KOPT-K1 (cell line): ENCODE measurements around the gene CENPU.
"Not testable (repeated sequence)": the region's sequence is repeated elsewhere in the genome, so short reads cannot be mapped to it uniquely, and the experiment has no call there.

Experiments used
- H3K27ac ChIP-seq: fragments of 200-600 bp; sonication (generic); 2 replicates; pipeline ENCODE4 v1.5.1; 2016; ENCODE audit warnings: antibody characterized with exemption, mild to moderate bottlenecking, low read depth, low read length; ENCODE audit not compliant: poor library complexity, severe bottlenecking
- H3K36me3 ChIP-seq: fragments of 200-600 bp; sonication (generic); 2 replicates; pipeline ENCODE4 v1.5.1; 2017; ENCODE audit warnings: antibody characterized with exemption, mild to moderate bottlenecking, low read length, moderate library complexity; ENCODE audit not compliant: insufficient read depth
- H3K9me3 ChIP-seq: fragments of 200-600 bp; sonication (generic); 2 replicates; pipeline ENCODE4 v1.5.1; 2017; ENCODE audit warnings: antibody characterized with exemption, low read length, mild to moderate bottlenecking; ENCODE audit not compliant: insufficient read depth, poor library complexity, severe bottlenecking

The CENPU gene

GRCh38 chr4:184762100-184762499 lies 28.2 kb upstream of the CENPU start:
- Histone ChIP-seq H3K27ac (peak overlapping the region; percentile 84), H3K9me3 (no peaks in the 10 kb centered on the region), H3K36me3 (0 out of 2 replicates have a peak, but pooled peaks cover 9% of the 10 kb centered on the region)

- Histone ChIP-seq H3K27ac (no peak overlapping the region), H3K36me3 (0 out of 2 replicates have a peak, but pooled peaks cover 9% of the 10 kb centered on the region), H3K9me3 (no peaks in the 10 kb centered on the region)
Measured at GRCh38 chr4:184760681-184761080, 26.8 kb upstream of the CENPU start.

- no peak overlapping the region for H3K27ac ChIP-seq
Measured at GRCh38 chr4:184757810-184758209, 23.9 kb upstream of the CENPU start.

GRCh38 chr4:184756399-184756798 lies 22.5 kb upstream of the CENPU start:
- no peaks in the 10 kb centered on the region for H3K9me3 ChIP-seq
- 0 out of 2 replicates have a peak, but pooled peaks cover 9% of the 10 kb centered on the region for H3K36me3 ChIP-seq
- H3K27ac ChIP-seq, result no peak overlapping the region

More at GRCh38 chr4:184757810-184758209, 23.9 kb upstream of the CENPU start:
- 0 out of 2 replicates have a peak, but pooled peaks cover 9% of the 10 kb centered on the region for H3K36me3 ChIP-seq
- H3K9me3 ChIP-seq, result no peaks in the 10 kb centered on the region

- Histone ChIP-seq H3K9me3 (no peaks in the 10 kb centered on the region), H3K27ac (no peak overlapping the region)
Measured at GRCh38 chr4:184755278-184755677, 21.4 kb upstream of the CENPU start.

GRCh38 chr4:184752496-184753275 lies 18.8 kb upstream of the CENPU start:
- Histone ChIP-seq H3K27ac (no peak overlapping the region), H3K9me3 (no peaks in the 10 kb centered on the region), H3K36me3 (no peaks in the 10 kb centered on the region)

More at GRCh38 chr4:184755278-184755677, 21.4 kb upstream of the CENPU start:
- H3K36me3 ChIP-seq, result 0 out of 2 replicates have a peak, but pooled peaks cover 2% of the 10 kb centered on the region

GRCh38 chr4:184751585-184751956 lies 17.7 kb upstream of the CENPU start:
- H3K9me3 ChIP-seq, result no peaks in the 10 kb centered on the region
- H3K27ac ChIP-seq, result no peak overlapping the region
- no peaks in the 10 kb centered on the region for H3K36me3 ChIP-seq

GRCh38 chr4:184750926-184751584 lies 17.2 kb upstream of the CENPU start:
- Histone ChIP-seq H3K27ac (no peak overlapping the region), H3K9me3 (no peaks in the 10 kb centered on the region)

GRCh38 chr4:184748251-184748652 lies 14.4 kb upstream of the CENPU start:
- H3K36me3 ChIP-seq, result no peaks in the 10 kb centered on the region
- H3K27ac ChIP-seq, result no peak overlapping the region
- H3K9me3 ChIP-seq, result no peaks in the 10 kb centered on the region

More at GRCh38 chr4:184750926-184751584, 17.2 kb upstream of the CENPU start:
- H3K36me3 ChIP-seq, result no peaks in the 10 kb centered on the region

- Histone ChIP-seq H3K36me3 (no peaks in the 10 kb centered on the region), H3K27ac (peak overlapping the region; percentile 63), H3K9me3 (no peaks in the 10 kb centered on the region)
Measured at GRCh38 chr4:184747034-184747830, 13.3 kb upstream of the CENPU start.

GRCh38 chr4:184745831-184746795 lies 12.2 kb upstream of the CENPU start:
- H3K36me3 ChIP-seq, result no peaks in the 10 kb centered on the region
- peaks cover 3% of the 10 kb centered on the region for H3K9me3 ChIP-seq
- peak overlapping the region; percentile 63 for H3K27ac ChIP-seq

GRCh38 chr4:184744236-184744635 lies 10.3 kb upstream of the CENPU start:
- H3K27ac ChIP-seq, result no peak overlapping the region
- H3K9me3 ChIP-seq, result peaks cover 4% of the 10 kb centered on the region
- no peaks in the 10 kb centered on the region for H3K36me3 ChIP-seq

- Histone ChIP-seq H3K36me3 (no peaks in the 10 kb centered on the region), H3K27ac (no peak overlapping the region), H3K9me3 (peaks cover 4% of the 10 kb centered on the region)
Measured at GRCh38 chr4:184743650-184744049, 9.8 kb upstream of the CENPU start.

GRCh38 chr4:184741651-184742050 lies 7.8 kb upstream of the CENPU start:
- H3K9me3 ChIP-seq, H3K36me3 ChIP-seq, H3K27ac ChIP-seq: not testable (repeated sequence)
